ENCODE measurements around the gene ABCC11.

Gene ABCC11

DNA sequence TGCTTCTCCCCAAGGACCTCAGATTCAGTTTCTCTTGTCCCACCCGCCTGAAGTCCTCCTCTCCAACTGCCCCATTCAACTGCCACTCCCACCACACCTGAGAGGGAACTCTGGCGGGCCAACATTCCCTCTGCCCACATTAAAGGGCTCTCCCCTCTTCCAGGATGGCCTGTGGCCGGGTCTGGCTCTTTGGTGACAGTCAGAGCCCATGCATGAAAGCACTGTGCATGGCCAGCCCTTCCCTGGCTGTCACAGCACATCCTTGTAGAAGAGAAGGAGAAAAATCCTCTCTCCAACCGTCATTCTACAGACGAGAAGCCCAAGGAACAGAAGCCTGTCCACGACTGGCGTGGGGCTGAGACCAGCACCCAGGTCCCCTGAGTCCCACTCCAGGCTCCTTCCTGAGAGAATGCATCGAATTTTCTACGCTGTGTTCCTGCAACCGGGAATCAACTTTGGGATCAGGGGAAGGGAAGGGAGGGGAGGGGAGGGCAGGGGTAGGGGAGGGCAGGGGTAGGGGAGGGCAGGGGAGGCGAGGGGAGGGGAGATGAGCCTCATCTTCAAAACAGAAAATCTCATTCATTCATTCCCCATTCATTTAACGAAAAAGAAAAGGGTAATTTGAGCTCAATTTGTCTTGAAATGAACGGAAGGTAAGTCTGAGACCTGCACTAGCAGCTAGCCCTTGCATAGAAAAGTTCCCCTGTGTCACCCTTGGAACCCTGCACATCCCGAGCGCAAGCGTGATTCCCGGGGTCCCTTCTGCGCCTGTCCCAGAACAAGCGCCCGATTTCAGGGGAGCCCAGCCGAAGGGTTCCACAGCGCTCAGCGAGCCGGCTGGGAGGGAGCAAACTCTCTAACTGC, 91.2 kb downstream of the ABCC11 start, which contains the start of gene ABCC12:
Gene ABCC12 (minus strand): TSS at position 68 of the 864 bp plus-strand sequence. CDS start 9,569 bp downstream, outside the sequence.
- TF ChIP-seq, protein P1, sequence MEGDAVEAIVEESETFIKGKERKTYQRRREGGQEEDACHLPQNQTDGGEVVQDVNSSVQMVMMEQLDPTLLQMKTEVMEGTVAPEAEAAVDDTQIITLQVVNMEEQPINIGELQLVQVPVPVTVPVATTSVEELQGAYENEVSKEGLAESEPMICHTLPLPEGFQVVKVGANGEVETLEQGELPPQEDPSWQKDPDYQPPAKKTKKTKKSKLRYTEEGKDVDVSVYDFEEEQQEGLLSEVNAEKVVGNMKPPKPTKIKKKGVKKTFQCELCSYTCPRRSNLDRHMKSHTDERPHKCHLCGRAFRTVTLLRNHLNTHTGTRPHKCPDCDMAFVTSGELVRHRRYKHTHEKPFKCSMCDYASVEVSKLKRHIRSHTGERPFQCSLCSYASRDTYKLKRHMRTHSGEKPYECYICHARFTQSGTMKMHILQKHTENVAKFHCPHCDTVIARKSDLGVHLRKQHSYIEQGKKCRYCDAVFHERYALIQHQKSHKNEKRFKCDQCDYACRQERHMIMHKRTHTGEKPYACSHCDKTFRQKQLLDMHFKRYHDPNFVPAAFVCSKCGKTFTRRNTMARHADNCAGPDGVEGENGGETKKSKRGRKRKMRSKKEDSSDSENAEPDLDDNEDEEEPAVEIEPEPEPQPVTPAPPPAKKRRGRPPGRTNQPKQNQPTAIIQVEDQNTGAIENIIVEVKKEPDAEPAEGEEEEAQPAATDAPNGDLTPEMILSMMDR (IDR thresholded peaks at IDR 0.05), result no peak
- no peak for DNase-seq (ENCODE audit: low spot score)
- no peak within 1 kb of the TSS for H3K4me3 ChIP-seq
- H3K27ac ChIP-seq, result no peak within 1 kb of the TSS

- DNase-seq (ENCODE audit: low spot score), result no peak
- Histone ChIP-seq H3K4me3 (no peak overlapping the region), H3K27ac (no peak overlapping the region)
- TF ChIP-seq, protein P1 (IDR thresholded peaks at IDR 0.05), result no peak
Observed at GRCh38 chr16:48153774-48154173, 93.6 kb downstream of the ABCC11 start.

GRCh38 chr16:48152226-48152625, 95.1 kb downstream of the ABCC11 start:
- H3K27ac ChIP-seq, result no peak overlapping the region
- TF ChIP-seq, protein P1 (IDR thresholded peaks at IDR 0.05), result no peak
- H3K4me3 ChIP-seq, result no peak overlapping the region
- no peak for DNase-seq (ENCODE audit: low spot score)

DNA sequence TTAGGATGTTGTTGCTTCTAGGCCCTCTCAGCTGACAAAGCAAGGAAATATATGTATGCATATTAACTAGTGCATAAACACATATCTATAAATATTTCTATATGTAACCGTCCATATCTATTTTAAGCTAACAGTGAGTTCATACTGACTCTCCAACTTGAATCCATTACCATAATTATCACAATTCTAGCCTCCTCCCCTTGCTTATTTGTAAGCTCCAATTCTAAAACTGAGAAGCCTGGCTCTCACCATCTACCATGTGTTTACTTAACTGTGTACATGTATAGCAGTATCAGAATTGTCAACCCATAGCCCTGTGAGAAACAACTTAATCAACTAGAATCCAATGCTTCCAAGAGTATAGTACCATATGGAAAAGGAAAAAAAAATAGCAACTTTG, 96.6 kb downstream of the ABCC11 start:
- no peak for DNase-seq (ENCODE audit: low spot score)
- Histone ChIP-seq H3K27ac (no peak overlapping the region), H3K4me3 (no peak overlapping the region)
- TF ChIP-seq, protein P1 (IDR thresholded peaks at IDR 0.05), result no peak

DNA sequence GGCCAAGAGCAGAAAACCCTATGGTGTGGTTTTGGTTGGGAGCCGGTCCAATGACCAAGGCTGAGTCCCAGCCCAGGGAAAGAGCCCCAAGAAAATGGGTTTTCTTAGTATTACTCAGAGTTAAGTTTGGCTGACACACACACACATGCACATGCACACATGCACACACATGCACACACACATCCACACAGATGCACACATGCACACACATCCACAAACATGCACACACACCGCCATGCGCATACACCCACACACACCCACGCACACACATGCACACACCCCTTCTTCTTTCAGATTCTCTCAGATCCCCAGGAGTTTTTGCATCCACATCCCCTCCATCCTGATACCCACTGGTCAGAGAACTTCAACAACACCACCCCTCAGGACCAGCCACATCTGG, 100.6 kb downstream of the ABCC11 start:
- Histone ChIP-seq H3K27ac (no peak overlapping the region), H3K4me3 (no peak overlapping the region)
- DNase-seq (ENCODE audit: low spot score), result no peak
- TF ChIP-seq, protein P1 (IDR thresholded peaks at IDR 0.05), result no peak

DNA sequence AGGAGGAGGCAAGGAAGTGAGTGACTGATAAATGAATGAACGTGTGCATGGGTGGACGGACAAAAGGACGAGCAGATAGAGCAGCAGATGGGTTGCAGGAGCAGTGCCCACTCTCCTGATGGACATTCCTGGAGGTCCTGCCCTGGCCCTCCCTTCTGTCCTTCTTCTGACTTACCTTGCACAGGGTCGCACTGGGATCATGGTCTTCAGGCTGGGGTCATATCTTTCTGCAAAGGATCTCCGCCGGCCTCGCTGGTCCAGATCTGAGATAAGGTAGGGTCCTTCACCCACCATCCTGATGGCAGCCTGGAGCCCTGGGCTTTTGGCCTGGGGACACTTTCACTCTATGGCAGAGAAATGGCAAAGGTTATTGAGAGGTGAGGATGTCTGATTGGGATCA, 101.2 kb downstream of the ABCC11 start:
- Histone ChIP-seq H3K27ac (no peak overlapping the region), H3K4me3 (no peak overlapping the region)
- DNase-seq (ENCODE audit: low spot score), result no peak
- TF ChIP-seq, protein P1 (IDR thresholded peaks at IDR 0.05), result no peak

- H3K4me3 ChIP-seq, result no peak overlapping the region
- no peak overlapping the region for H3K27ac ChIP-seq
- TF ChIP-seq, protein P1 (IDR thresholded peaks at IDR 0.05), result no peak
- DNase-seq (ENCODE audit: low spot score), result no peak
Observed at GRCh38 chr16:48143812-48144368, 103.4 kb downstream of the ABCC11 start.

Data from coronary artery (tissue), 2 donors.